ENCODE results near the gene CA10.

The CA10 gene

DNA sequence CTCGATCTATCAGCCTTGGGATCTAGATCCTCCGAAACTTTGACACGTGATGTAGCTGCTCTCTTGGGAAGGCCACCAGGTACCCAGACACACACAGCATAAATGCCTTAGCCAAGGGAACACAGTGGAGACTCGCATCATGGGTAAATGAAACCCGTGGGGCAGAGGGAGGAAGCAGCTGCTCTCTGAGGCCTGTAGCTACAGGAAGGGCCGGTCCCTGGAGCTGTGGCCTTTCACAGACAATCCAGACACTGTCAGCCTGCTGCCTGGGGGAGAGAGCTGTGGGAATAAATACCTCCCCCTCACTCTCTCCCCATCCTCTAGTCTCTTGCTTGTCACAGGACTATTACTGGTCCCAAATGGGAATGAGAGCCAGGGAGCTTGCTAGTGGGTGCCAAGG is 546.9 kb downstream of the CA10 start:
- Histone ChIP-seq H3K27me3 (ENCODE audit: control insufficient read depth, insufficient read depth, low read length) (no peaks in the 10 kb centered on the region), H3K4me2 (ENCODE audit: low read length) (no peak overlapping the region), H2AFZ (no peak overlapping the region), H3K4me1 (peaks cover 2% of the 10 kb centered on the region), H3K4me3 (ENCODE audit: low read depth, low read length) (no peak overlapping the region), H3K27ac (no peak overlapping the region), H3K79me2 (no peaks in the 10 kb centered on the region), H3K9me3 (ENCODE audit: control insufficient read depth, low read length) (no peaks in the 10 kb centered on the region), H3K36me3 (ENCODE audit: control insufficient read depth, insufficient read depth, low read length) (no peaks in the 10 kb centered on the region), H3K9ac (no peak overlapping the region)
- no peak for TF ChIP-seq CTCF (IDR thresholded peaks at IDR 0.05)

GRCh38 chr17:51610834-51611233 is 547.7 kb downstream of the CA10 start:
- Histone ChIP-seq H3K9me3 (ENCODE audit: control insufficient read depth, low read length) (no peaks in the 10 kb centered on the region), H3K4me2 (ENCODE audit: low read length) (no peak overlapping the region), H3K9ac (no peak overlapping the region), H3K27me3 (ENCODE audit: control insufficient read depth, insufficient read depth, low read length) (no peaks in the 10 kb centered on the region), H3K4me1 (peaks cover 2% of the 10 kb centered on the region), H2AFZ (no peak overlapping the region), H3K79me2 (no peaks in the 10 kb centered on the region), H3K4me3 (ENCODE audit: low read depth, low read length) (no peak overlapping the region), H3K27ac (no peak overlapping the region), H3K36me3 (ENCODE audit: control insufficient read depth, insufficient read depth, low read length) (no peaks in the 10 kb centered on the region)
- no peak for TF ChIP-seq CTCF (IDR thresholded peaks at IDR 0.05)

DNA sequence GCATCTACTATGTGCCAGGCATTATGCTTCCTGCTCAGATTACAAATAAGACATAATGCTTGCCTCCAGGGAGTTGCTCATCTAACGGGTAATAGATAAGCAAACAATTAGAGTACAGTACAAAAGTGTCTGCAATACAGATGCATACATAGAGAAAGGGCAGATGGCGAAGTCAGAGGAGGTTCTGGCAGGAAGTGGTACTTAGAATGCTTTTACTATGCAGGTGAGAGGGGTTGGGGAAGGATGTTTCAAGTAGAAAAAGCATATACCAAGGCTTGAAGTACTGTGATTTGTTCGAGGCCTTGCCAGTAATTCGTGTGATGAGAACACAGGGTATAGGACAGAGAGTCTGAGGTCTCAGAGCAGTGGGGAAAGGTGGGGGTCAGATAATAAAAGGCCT is 548.4 kb downstream of the CA10 start:
- Histone ChIP-seq H3K79me2 (no peaks in the 10 kb centered on the region), H3K9me3 (ENCODE audit: control insufficient read depth, low read length) (no peaks in the 10 kb centered on the region)

DNA sequence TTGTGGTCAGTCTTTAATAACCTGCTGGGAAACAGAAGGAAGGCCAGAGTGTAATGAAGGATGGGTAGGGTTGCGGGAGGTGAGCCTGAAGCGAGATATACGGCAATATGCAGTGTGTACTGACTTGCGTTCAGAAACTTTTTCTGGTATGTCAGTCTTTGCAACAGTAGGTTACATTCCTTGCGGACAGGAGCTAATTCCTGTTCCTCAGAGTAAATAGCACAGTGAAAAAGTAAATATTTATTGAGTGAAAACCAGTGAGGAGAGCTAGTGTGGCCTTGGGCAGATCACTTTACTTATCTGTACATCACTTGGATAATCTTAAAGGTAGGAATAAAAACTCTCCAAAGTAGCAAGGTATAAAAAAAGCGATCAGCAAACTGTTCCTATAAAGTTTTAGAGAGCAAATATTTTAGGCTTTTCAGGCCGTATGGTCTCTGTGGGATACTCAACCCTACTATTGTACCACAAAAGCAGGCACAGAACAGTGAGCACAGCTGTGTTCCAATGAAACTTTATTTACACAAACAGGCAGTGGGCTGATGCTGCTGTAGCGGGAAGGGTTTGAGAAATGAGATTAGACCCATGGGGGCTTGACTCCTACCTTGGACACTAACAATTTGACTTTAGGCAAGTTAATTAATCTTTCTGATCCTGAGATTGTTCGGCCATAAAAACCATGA is 550.1 kb downstream of the CA10 start:
- Histone ChIP-seq H2AFZ (no peak overlapping the region), H3K4me2 (ENCODE audit: low read length) (no peak overlapping the region), H3K4me3 (ENCODE audit: low read depth, low read length) (no peak overlapping the region), H3K36me3 (ENCODE audit: control insufficient read depth, insufficient read depth, low read length) (no peaks in the 10 kb centered on the region), H3K4me1 (peaks cover 2% of the 10 kb centered on the region), H3K79me2 (no peaks in the 10 kb centered on the region), H3K9ac (no peak overlapping the region), H3K27ac (no peak overlapping the region), H3K27me3 (ENCODE audit: control insufficient read depth, insufficient read depth, low read length) (no peaks in the 10 kb centered on the region), H3K9me3 (ENCODE audit: control insufficient read depth, low read length) (no peaks in the 10 kb centered on the region)
- TF ChIP-seq CTCF (IDR thresholded peaks at IDR 0.05) = no peak

More for the DNA sequence above, 548.4 kb downstream of the CA10 start:
- no peak for TF ChIP-seq CTCF (IDR thresholded peaks at IDR 0.05)
- Histone ChIP-seq H3K4me3 (ENCODE audit: low read depth, low read length) (no peak overlapping the region), H3K36me3 (ENCODE audit: control insufficient read depth, insufficient read depth, low read length) (no peaks in the 10 kb centered on the region), H3K27ac (no peak overlapping the region), H3K4me1 (peaks cover 2% of the 10 kb centered on the region), H3K4me2 (ENCODE audit: low read length) (no peak overlapping the region), H3K27me3 (ENCODE audit: control insufficient read depth, insufficient read depth, low read length) (no peaks in the 10 kb centered on the region), H2AFZ (no peak overlapping the region), H3K9ac (no peak overlapping the region)

- Histone ChIP-seq H3K9me3 (ENCODE audit: control insufficient read depth, low read length) (no peaks in the 10 kb centered on the region), H3K27ac (no peak overlapping the region), H2AFZ (no peak overlapping the region), H3K79me2 (no peaks in the 10 kb centered on the region), H3K9ac (no peak overlapping the region), H3K27me3 (ENCODE audit: control insufficient read depth, insufficient read depth, low read length) (no peaks in the 10 kb centered on the region), H3K4me3 (ENCODE audit: low read depth, low read length) (no peak overlapping the region), H3K4me1 (peaks cover 2% of the 10 kb centered on the region), H3K36me3 (ENCODE audit: control insufficient read depth, insufficient read depth, low read length) (no peaks in the 10 kb centered on the region), H3K4me2 (ENCODE audit: low read length) (no peak overlapping the region)
- no peak for TF ChIP-seq CTCF (IDR thresholded peaks at IDR 0.05)
Measured at GRCh38 chr17:51607512-51607911, 551.0 kb downstream of the CA10 start.

All from parathyroid adenoma (tissue), 2 donors.